NCI-H146 (cell line): ENCODE results near the gene RASSF1.
"Not testable (repeated sequence)": the region's sequence is repeated elsewhere in the genome, so short reads cannot be mapped to it uniquely, and the experiment has no call there.

Experiments
- DNase-seq: peaks from one replicate; lab custom pipeline; 2025; lab: John Stamatoyannopoulos, UW

RASSF1 gene

DNA sequence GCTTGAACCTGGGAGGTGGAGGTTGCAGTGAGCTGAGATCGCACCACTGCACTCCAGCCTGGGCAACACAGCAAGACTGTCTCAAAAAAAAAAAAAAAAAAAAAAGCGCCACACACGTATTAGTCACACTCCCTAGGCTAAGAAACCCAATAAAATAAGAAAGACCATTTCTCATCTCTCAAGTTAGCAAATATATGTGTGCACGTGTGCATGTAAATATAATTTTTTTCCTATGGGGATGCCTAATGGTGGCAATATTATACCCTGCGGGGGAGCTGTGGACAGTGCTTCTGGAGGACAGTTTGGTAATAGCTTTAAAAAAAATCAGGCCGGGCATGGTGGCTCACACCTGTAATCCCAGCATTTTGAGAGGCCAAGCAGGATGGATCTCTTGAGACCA lies 56.5 kb downstream of the RASSF1 start:
- DNase-seq, result not testable (repeated sequence)
